ENCODE measurements around the gene EYA3. TPM values are rescaled to one million over a fixed set of nuclear protein-coding genes. Genes with fewer than 3 reads are reported as not detected.

EYA3 gene
- total RNA-seq, 1 donor from 2014 or later = 25.3 TPM

GRCh38 chr1:27980216-27980845, 108.1 kb downstream of the EYA3 start:
- Mint-ChIP-seq H3K9me3 (ENCODE audit: unreplicated experiment) (no peaks in the 10 kb centered on the region), H3K27me3 (ENCODE audit: unreplicated experiment) (peaks cover 1% of the 10 kb centered on the region), H3K27ac (ENCODE audit: unreplicated experiment) (no peak overlapping the region), H3K4me3 (ENCODE audit: unreplicated experiment) (no peak overlapping the region), H3K4me1 (ENCODE audit: low read depth, unreplicated experiment) (no peaks in the 10 kb centered on the region), H3K36me3 (ENCODE audit: unreplicated experiment) (no peaks in the 10 kb centered on the region)
- TF ChIP-seq CTCF (IDR thresholded peaks at IDR 0.05; ENCODE audit: partially characterized antibody, unreplicated experiment) = no peak
- DNase-seq = no peak

- no peaks in the 10 kb centered on the region for H3K27me3 Mint-ChIP-seq (ENCODE audit: unreplicated experiment)
- H3K4me1 Mint-ChIP-seq (ENCODE audit: low read depth, unreplicated experiment) = no peaks in the 10 kb centered on the region
- no peak overlapping the region for H3K4me3 Mint-ChIP-seq (ENCODE audit: unreplicated experiment)
- H3K36me3 Mint-ChIP-seq (ENCODE audit: unreplicated experiment) = no peaks in the 10 kb centered on the region
- no peaks in the 10 kb centered on the region for H3K9me3 Mint-ChIP-seq (ENCODE audit: unreplicated experiment)
- no peak overlapping the region for H3K27ac Mint-ChIP-seq (ENCODE audit: unreplicated experiment)
- DNase-seq = no peak
- no peak for TF ChIP-seq CTCF (IDR thresholded peaks at IDR 0.05; ENCODE audit: partially characterized antibody, unreplicated experiment)
Observed at GRCh38 chr1:27979859-27980201, 108.6 kb downstream of the EYA3 start.

- Mint-ChIP-seq H3K4me1 (ENCODE audit: low read depth, unreplicated experiment) (no peaks in the 10 kb centered on the region), H3K36me3 (ENCODE audit: unreplicated experiment) (no peaks in the 10 kb centered on the region), H3K9me3 (ENCODE audit: unreplicated experiment) (no peaks in the 10 kb centered on the region), H3K27me3 (ENCODE audit: unreplicated experiment) (no peaks in the 10 kb centered on the region), H3K4me3 (ENCODE audit: unreplicated experiment) (no peak overlapping the region), H3K27ac (ENCODE audit: unreplicated experiment) (no peak overlapping the region)
- TF ChIP-seq CTCF (IDR thresholded peaks at IDR 0.05; ENCODE audit: partially characterized antibody, unreplicated experiment) = peak; percentile 25
- no peak for DNase-seq
Observed at GRCh38 chr1:27979151-27979858, 109.1 kb downstream of the EYA3 start.

GRCh38 chr1:27974417-27974781, 114.0 kb downstream of the EYA3 start:
- peaks cover 5% of the 10 kb centered on the region for H3K36me3 Mint-ChIP-seq (ENCODE audit: unreplicated experiment)
- H3K27ac Mint-ChIP-seq (ENCODE audit: unreplicated experiment) = no peak overlapping the region
- DNase-seq = no peak
- H3K4me1 Mint-ChIP-seq (ENCODE audit: low read depth, unreplicated experiment) = peaks cover 26% of the 10 kb centered on the region
- H3K9me3 Mint-ChIP-seq (ENCODE audit: unreplicated experiment) = peaks cover 2% of the 10 kb centered on the region
- no peaks in the 10 kb centered on the region for H3K27me3 Mint-ChIP-seq (ENCODE audit: unreplicated experiment)
- H3K4me3 Mint-ChIP-seq (ENCODE audit: unreplicated experiment) = no peak overlapping the region
- TF ChIP-seq CTCF (IDR thresholded peaks at IDR 0.05; ENCODE audit: partially characterized antibody, unreplicated experiment) = no peak

GRCh38 chr1:27973771-27974416, 114.5 kb downstream of the EYA3 start:
- peaks cover 5% of the 10 kb centered on the region for H3K36me3 Mint-ChIP-seq (ENCODE audit: unreplicated experiment)
- H3K9me3 Mint-ChIP-seq (ENCODE audit: unreplicated experiment) = peaks cover 4% of the 10 kb centered on the region
- no peak for DNase-seq
- H3K4me3 Mint-ChIP-seq (ENCODE audit: unreplicated experiment) = no peak overlapping the region
- peaks cover 28% of the 10 kb centered on the region for H3K4me1 Mint-ChIP-seq (ENCODE audit: low read depth, unreplicated experiment)
- H3K27ac Mint-ChIP-seq (ENCODE audit: unreplicated experiment) = no peak overlapping the region
- no peaks in the 10 kb centered on the region for H3K27me3 Mint-ChIP-seq (ENCODE audit: unreplicated experiment)
- no peak for TF ChIP-seq CTCF (IDR thresholded peaks at IDR 0.05; ENCODE audit: partially characterized antibody, unreplicated experiment)

All from glutamatergic neuron (in vitro differentiated cells).